Astrocyte of the cerebellum (primary cell): ENCODE data around the gene FOXN3.

Experiments used
- DNase-seq: peaks from one replicate; pipeline ENCODE4 v3.0.0-alpha.2; 2011; ENCODE audit warnings: low read depth
- H3K4me3 ChIP-seq: 2 replicates; pipeline ENCODE4 v1.5.1; 2011; ENCODE audit warnings: mild to moderate bottlenecking, low read depth, low read length, moderate library complexity
- CTCF ChIP-seq: IDR thresholded peaks from 2 replicates; pipeline ENCODE4 v1.5.1; 2012; ENCODE audit warnings: low read length, low read depth, moderate library complexity, mild to moderate bottlenecking; ENCODE audit errors: missing control alignments
- in situ Hi-C: cut with HindIII; loops from 2 replicates; pipeline ENCODE4 v1.10.0; 2017; ENCODE audit warnings: low sequenced_read_pairs

FOXN3 gene

GRCh38 chr14:89373185-89373584 is 43.8 kb downstream of the FOXN3 start:
- H3K4me3 ChIP-seq: no peak overlapping the region
- in situ Hi-C loops: no loop called here
- no peak for DNase-seq
- no peak for TF ChIP-seq CTCF

GRCh38 chr14:89372512-89372883 is 44.5 kb downstream of the FOXN3 start:
- DNase-seq: no peak
- H3K4me3 ChIP-seq: no peak overlapping the region
- TF ChIP-seq CTCF: no peak
- in situ Hi-C loops: no loop called here

DNA sequence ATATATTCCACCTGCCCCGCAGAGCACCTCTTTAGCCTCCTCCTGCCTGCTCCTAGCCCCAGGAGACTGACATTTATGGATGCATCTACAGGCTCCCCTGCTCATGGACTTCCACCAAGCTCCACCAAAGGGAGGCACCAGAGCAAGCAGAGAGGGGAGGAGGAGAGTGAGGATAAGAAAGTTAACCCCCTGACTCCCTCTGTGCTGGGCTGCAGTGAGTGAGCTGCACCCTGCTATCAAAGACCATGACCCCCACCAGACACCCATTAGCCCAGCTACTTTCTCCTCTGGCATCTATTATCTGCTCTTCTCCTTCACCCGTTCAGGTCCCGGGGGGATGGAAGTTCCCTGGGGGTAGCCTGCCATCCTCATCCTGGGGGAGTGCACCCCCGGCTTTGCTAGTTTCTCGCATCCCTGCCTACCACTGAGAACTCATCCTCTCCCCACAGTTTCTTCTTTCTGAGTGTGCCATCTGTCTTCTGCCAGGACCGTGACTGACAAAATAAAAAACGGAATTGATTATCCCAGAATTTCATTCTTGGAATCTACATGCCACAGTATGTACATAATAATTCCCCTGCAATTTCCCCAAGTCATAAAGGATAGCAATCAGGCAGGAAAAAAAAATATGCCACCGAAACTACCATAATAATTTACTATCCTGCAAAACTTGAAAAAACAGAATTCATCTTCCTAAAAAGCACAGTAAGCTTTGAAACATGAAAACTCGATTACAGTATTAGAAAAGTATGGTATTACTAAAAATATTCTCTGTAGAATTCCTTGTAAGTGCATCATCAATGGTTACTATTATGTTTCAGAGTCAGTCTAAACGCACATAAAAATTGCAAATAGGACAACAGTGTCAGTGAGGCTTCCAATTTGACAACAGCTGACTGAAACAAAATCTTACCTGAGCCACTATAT is 45.2 kb downstream of the FOXN3 start:
- DNase-seq: no peak
- in situ Hi-C loops: no loop called here
- no peak for TF ChIP-seq CTCF
- no peak overlapping the region for H3K4me3 ChIP-seq

GRCh38 chr14:89370781-89371180 is 46.3 kb downstream of the FOXN3 start:
- no peak for DNase-seq
- no peak overlapping the region for H3K4me3 ChIP-seq
- no peak for TF ChIP-seq CTCF
- in situ Hi-C loops: no loop called here

GRCh38 chr14:89370381-89370780 is 46.7 kb downstream of the FOXN3 start:
- no peak for DNase-seq
- no peak for TF ChIP-seq CTCF
- no peak overlapping the region for H3K4me3 ChIP-seq
- in situ Hi-C loops: no loop called here

GRCh38 chr14:89369656-89370055 is 47.4 kb downstream of the FOXN3 start:
- DNase-seq: no peak
- no peak overlapping the region for H3K4me3 ChIP-seq
- TF ChIP-seq CTCF: no peak
- in situ Hi-C loops: no loop called here
